PC-3 (cell line): ENCODE measurements around the gene ZNF74. TPM values are rescaled to one million over a fixed set of nuclear protein-coding genes. Genes with fewer than 3 reads are reported as not detected.
"Not testable (repeated sequence)": the region's sequence is repeated elsewhere in the genome, so short reads cannot be mapped to it uniquely, and the experiment has no call there.

ENCODE experiments used
- ATAC-seq: fragments of 200-7000 bp; cut with Tn5 transposase; 2 replicates; pipeline ENCODE4 v1.9.1; 2020; ENCODE audit warnings: mild to moderate bottlenecking, moderate library complexity
- BruUV-seq: library from RNA; stranded (reverse); fragments of 400-500 nt; replicated peaks from 2 replicates; lab custom pipeline; 2021; lab: Mats Ljungman, UMichigan
- CTCF ChIA-PET: fragments of 300-600 bp; sonication (Branson Sonifier 250); formaldehyde crosslinking; loops from one replicate; lab custom pipeline; 2022; ENCODE audit warnings: antibody characterized with exemption; lab: Charles Lee
- POLR2A ChIA-PET: fragments of 300-600 bp; sonication (Branson Sonifier 250); formaldehyde crosslinking; loops from one replicate; lab custom pipeline; 2022; ENCODE audit warnings: antibody characterized with exemption; ENCODE audit not compliant: unreplicated experiment; lab: Charles Lee
- DNase-seq: peaks from one replicate; pipeline ENCODE4 v3.0.0-alpha.2; 2015
- H2AFZ ChIP-seq: fragments of 300-600 bp; sonication (generic); 2 replicates; pipeline ENCODE4 v1.6.0; 2016; ENCODE audit warnings: antibody characterized with exemption, low read length
- H3F3A ChIP-seq: fragments of 300-600 bp; sonication (generic); one replicate; pipeline ENCODE4 v1.6.0; 2017; ENCODE audit warnings: antibody characterized with exemption, low read length, control low read depth, mild to moderate bottlenecking; ENCODE audit not compliant: unreplicated experiment
- H3K27ac ChIP-seq: fragments of 300-600 bp; sonication (generic); 2 replicates; pipeline ENCODE4 v1.5.1; 2016; ENCODE audit warnings: mild to moderate bottlenecking, low read length
- H3K27me3 ChIP-seq: fragments of 300-600 bp; sonication (generic); 2 replicates; pipeline ENCODE4 v1.6.1; 2016; ENCODE audit warnings: low read length, mixed read lengths
- H3K36me3 ChIP-seq: fragments of 300-600 bp; sonication (generic); 2 replicates; pipeline ENCODE4 v1.6.1; 2016; ENCODE audit warnings: low read depth, mixed run types, low read length, mixed read lengths
- H3K4me1 ChIP-seq: fragments of 300-600 bp; sonication (generic); 2 replicates; pipeline ENCODE4 v1.5.1; 2016; ENCODE audit warnings: low read length; ENCODE audit not compliant: insufficient read depth
- H3K4me2 ChIP-seq: fragments of 300-600 bp; sonication (generic); 2 replicates; pipeline ENCODE4 v1.6.0; 2016; ENCODE audit warnings: low read length
- H3K4me3 ChIP-seq: fragments of 300-600 bp; sonication (generic); 2 replicates; pipeline ENCODE4 v1.5.1; 2016; ENCODE audit warnings: mild to moderate bottlenecking, low read length, mixed read lengths
- H3K79me2 ChIP-seq: fragments of 300-600 bp; sonication (generic); 2 replicates; pipeline ENCODE4 v1.6.1; 2017; ENCODE audit warnings: low read length, mixed read lengths
- H3K9ac ChIP-seq: fragments of 300-600 bp; sonication (generic); 2 replicates; pipeline ENCODE4 v1.6.0; 2016; ENCODE audit warnings: mild to moderate bottlenecking, low read length
- H3K9me2 ChIP-seq: fragments of 300-600 bp; sonication (generic); replicated peaks from 2 replicates; pipeline ENCODE4 v1.6.1; 2016; ENCODE audit warnings: mixed run types, low read length, mixed read lengths
- H3K9me3 ChIP-seq: fragments of 300-600 bp; sonication (generic); 2 replicates; pipeline ENCODE4 v1.6.1; 2016; ENCODE audit warnings: low read length, mixed read lengths
- H4K20me1 ChIP-seq: fragments of 300-600 bp; sonication (generic); 2 replicates; pipeline ENCODE4 v1.6.1; 2016; ENCODE audit warnings: low read length, mixed read lengths
- EZH2 ChIP-seq: fragments of 300-600 bp; sonication (generic); IDR thresholded peaks from one replicate; pipeline ENCODE4 v1.6.1; 2017; ENCODE audit warnings: antibody characterized with exemption, mild to moderate bottlenecking, low read length; ENCODE audit not compliant: unreplicated experiment
- EZH2phosphoT487 ChIP-seq: fragments of 300-600 bp; sonication (generic); IDR thresholded peaks from 2 replicates; pipeline ENCODE4 v1.6.1; 2018; ENCODE audit warnings: mild to moderate bottlenecking, antibody characterized with exemption, low read length, borderline replicate concordance
- intact Hi-C: fragments of 100-400 bp; cut with micrococcal nuclease; formaldehyde crosslinking; loops from 2 replicates; pipeline ENCODE4 v1.9.0; 2023
- total RNA-seq: library from RNA; depleted of rRNA; stranded (reverse); fragments of >200 nt; gene quantifications from 2 replicates; pipeline ENCODE4 v1.2.3, GENCODE V29; 2014
- TF ChIP-seq, protein P1 (sequence below): fragments of 300-600 bp; sonication (generic); conservative IDR thresholded peaks from 2 replicates; pipeline ENCODE4 v1.5.1; 2017; ENCODE audit warnings: antibody characterized with exemption, low read depth, mild to moderate bottlenecking, low read length

Gene ZNF74
- total RNA-seq, 1 experiment from 2014 or later = 11.1 TPM

DNA sequence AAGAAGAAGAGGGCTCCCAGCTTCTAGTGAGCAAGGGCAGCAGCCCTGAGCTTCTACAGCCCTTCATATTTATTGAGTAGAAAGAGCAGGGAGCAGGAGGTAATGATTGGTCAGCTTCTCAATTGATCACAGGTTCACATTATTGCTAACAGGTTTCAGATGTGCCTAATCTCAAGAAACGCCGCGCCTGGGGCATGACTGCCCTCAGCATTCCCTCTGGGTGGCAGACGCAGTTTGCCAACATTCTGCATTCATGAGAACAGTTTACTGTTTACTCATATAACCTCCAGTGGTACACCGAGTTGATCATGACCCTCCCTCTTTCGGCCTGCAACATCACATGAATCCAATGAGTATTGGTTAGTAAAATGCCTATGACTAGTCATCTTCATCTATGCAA, 4.7 kb upstream of the ZNF74 start:
- ChIA-PET POLR2A (no interaction called here), CTCF (no interaction called here)
- no peaks in the 10 kb centered on the region for H3K9me2 ChIP-seq
- no peak overlapping the region for H3K4me2 ChIP-seq
- no peaks in the 10 kb centered on the region for H3K9me3 ChIP-seq
- DNase-seq (no peak), ATAC-seq (no peak)
- H4K20me1 ChIP-seq = no peaks in the 10 kb centered on the region
- no peaks in the 10 kb centered on the region for H3K27me3 ChIP-seq
- H3K9ac ChIP-seq = no peak overlapping the region
- TF ChIP-seq, protein P1, sequence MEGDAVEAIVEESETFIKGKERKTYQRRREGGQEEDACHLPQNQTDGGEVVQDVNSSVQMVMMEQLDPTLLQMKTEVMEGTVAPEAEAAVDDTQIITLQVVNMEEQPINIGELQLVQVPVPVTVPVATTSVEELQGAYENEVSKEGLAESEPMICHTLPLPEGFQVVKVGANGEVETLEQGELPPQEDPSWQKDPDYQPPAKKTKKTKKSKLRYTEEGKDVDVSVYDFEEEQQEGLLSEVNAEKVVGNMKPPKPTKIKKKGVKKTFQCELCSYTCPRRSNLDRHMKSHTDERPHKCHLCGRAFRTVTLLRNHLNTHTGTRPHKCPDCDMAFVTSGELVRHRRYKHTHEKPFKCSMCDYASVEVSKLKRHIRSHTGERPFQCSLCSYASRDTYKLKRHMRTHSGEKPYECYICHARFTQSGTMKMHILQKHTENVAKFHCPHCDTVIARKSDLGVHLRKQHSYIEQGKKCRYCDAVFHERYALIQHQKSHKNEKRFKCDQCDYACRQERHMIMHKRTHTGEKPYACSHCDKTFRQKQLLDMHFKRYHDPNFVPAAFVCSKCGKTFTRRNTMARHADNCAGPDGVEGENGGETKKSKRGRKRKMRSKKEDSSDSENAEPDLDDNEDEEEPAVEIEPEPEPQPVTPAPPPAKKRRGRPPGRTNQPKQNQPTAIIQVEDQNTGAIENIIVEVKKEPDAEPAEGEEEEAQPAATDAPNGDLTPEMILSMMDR = no peak
- TF ChIP-seq EZH2phosphoT487 (no peak), EZH2 (no peak)
- intact Hi-C loops = no loop called here
- H3K79me2 ChIP-seq = peaks cover 1% of the 10 kb centered on the region; the same call in 1 of the 2 replicates
- no TSS peak for BruUV-seq
- no peaks in the 10 kb centered on the region for H3K36me3 ChIP-seq
- no peaks in the 10 kb centered on the region for H3F3A ChIP-seq
- no peak overlapping the region for H3K4me3 ChIP-seq
- H3K27ac ChIP-seq = no peak overlapping the region
- no peak overlapping the region for H2AFZ ChIP-seq
- peaks cover 4% of the 10 kb centered on the region; the same call in 1 of the 2 replicates for H3K4me1 ChIP-seq

DNA sequence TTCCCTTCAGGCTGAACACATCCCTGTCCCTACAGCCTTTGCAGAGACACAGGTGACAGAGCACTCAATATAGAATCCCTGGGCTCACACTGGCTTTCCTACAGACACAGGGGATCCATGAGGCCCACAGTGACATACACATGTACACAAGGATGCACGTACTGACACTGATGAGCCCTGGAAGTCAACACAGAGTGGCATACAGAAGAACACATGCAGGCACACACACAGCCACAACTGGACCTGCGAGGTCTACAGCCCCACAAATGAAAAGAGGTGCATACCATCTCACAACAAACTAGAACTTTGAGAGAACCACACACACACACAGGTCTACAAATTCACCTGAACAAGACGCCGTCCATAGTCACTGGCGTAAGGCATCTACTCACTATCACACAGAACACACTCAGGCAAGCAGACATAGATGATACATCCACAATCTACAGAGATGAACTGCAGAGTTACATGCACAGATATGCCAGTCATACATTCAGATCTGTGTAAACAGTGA, 3.5 kb upstream of the ZNF74 start:
- Histone ChIP-seq H3K27me3 (no peaks in the 10 kb centered on the region), H2AFZ (no peak overlapping the region), H3K4me1 (peaks cover 12% of the 10 kb centered on the region), H3K9ac (no peak overlapping the region), H3K27ac (no peak overlapping the region), H3K4me3 (no peak overlapping the region), H3F3A (no peaks in the 10 kb centered on the region), H3K4me2 (no peak overlapping the region), H3K9me3 (no peaks in the 10 kb centered on the region), H3K36me3 (no peaks in the 10 kb centered on the region), H4K20me1 (no peaks in the 10 kb centered on the region), H3K79me2 (peaks cover 13% of the 10 kb centered on the region), H3K9me2 (no peaks in the 10 kb centered on the region)
- no peak for TF ChIP-seq EZH2phosphoT487
- no peak for TF ChIP-seq EZH2
- TF ChIP-seq, protein P1 = no peak
- ATAC-seq (no peak), DNase-seq (no peak)
- ChIA-PET CTCF (no interaction called here), POLR2A (no interaction called here)
- intact Hi-C loops = no loop called here
- no TSS peak for BruUV-seq

DNA sequence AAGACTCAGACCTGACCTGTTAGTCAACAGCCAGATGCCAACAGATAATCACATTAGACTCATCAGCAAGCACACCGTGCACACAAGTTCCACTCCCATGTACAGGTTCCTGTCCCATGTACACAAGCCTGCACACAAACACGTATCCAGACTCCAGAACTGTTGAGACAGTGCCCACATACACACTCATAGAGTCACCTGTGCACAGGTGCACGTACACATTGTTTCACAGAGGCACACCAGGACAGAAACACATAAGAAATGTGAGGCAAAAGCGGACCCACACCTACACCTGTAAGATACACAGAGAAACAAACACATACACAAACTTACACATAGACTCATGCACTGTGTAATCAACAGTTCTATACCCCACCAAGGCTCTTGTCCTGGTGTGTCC, 2.7 kb upstream of the ZNF74 start:
- no peaks in the 10 kb centered on the region for H4K20me1 ChIP-seq
- H3K4me3 ChIP-seq = no peak overlapping the region
- H3K9ac ChIP-seq = no peak overlapping the region
- DNase-seq = no peak
- H3K9me2 ChIP-seq = no peaks in the 10 kb centered on the region
- H3F3A ChIP-seq = no peaks in the 10 kb centered on the region
- ATAC-seq = no peak
- TF ChIP-seq EZH2phosphoT487 = no peak
- no peak for TF ChIP-seq EZH2
- TF ChIP-seq, protein P1 = no peak
- POLR2A ChIA-PET = no interaction called here
- no peaks in the 10 kb centered on the region for H3K9me3 ChIP-seq
- no peaks in the 10 kb centered on the region for H3K36me3 ChIP-seq
- H3K27me3 ChIP-seq = no peaks in the 10 kb centered on the region
- CTCF ChIA-PET = no interaction called here
- peaks cover 18% of the 10 kb centered on the region for H3K4me1 ChIP-seq
- no peak overlapping the region for H3K4me2 ChIP-seq
- H3K27ac ChIP-seq = no peak overlapping the region
- H2AFZ ChIP-seq = no peak overlapping the region
- no TSS peak for BruUV-seq
- H3K79me2 ChIP-seq = peaks cover 21% of the 10 kb centered on the region
- intact Hi-C loops = no loop called here

DNA sequence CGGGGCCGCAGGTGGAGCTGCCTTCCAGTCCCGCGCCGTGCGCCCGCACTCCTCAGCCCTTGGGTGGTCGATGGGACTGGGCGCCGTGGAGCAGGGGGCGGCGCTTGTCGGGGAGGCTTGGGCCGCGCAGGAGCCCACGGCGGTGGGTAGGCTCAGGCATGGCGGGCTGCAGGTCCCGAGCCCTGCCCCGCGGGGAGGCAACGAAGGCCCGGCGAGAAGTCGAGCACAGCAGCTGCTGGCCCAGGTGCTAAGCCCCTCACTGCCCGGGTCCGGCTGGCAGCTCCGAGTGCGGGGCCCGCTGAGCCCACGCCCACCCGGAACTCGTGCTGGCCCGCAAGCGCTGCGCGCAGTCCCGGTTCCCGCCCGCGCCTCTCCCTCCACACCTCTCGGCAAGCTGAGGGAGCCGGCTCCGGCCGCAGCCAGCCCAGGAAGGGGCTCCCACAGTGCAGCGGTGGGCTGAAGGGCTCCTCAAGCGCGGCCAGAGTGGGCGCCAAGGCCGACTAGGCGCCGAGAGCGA, 1.5 kb upstream of the ZNF74 start:
- H3K9me2 ChIP-seq = not testable (repeated sequence)

More for the DNA sequence above, 1.5 kb upstream of the ZNF74 start:
- BruUV-seq, H3F3A ChIP-seq, H3K4me3 ChIP-seq, H3K27me3 ChIP-seq, POLR2A ChIA-PET, ATAC-seq, intact Hi-C loops, H4K20me1 ChIP-seq, H3K27ac ChIP-seq, H3K9me3 ChIP-seq, CTCF ChIA-PET, H3K4me2 ChIP-seq, H2AFZ ChIP-seq, DNase-seq, H3K9ac ChIP-seq, H3K36me3 ChIP-seq: not testable (repeated sequence)
- Histone ChIP-seq H3K79me2 (peaks cover 31% of the 10 kb centered on the region), H3K4me1 (peaks cover 18% of the 10 kb centered on the region)
